Measurements from ENCODE around the gene HOXA13.

HOXA13 gene

GRCh38 chr7:27181795-27182275 lies 18.1 kb downstream of the HOXA13 start:
- no peak for DNase-seq (ENCODE audit: low read depth in 3 of 3)

GRCh38 chr7:27180431-27181420 lies 19.2 kb downstream of the HOXA13 start:
- DNase-seq (ENCODE audit: low read depth in 3 of 3): no peak

- no peak for DNase-seq (ENCODE audit: low read depth in 3 of 3)
Measured at GRCh38 chr7:27179503-27180430, 20.1 kb downstream of the HOXA13 start.

- no peak for DNase-seq (ENCODE audit: low read depth in 3 of 3)
Measured at GRCh38 chr7:27179030-27179429, 20.9 kb downstream of the HOXA13 start.

- no peak for DNase-seq (ENCODE audit: low read depth in 3 of 3)
Measured at GRCh38 chr7:27178366-27178765, 21.5 kb downstream of the HOXA13 start.

GRCh38 chr7:27177795-27178320 lies 22.0 kb downstream of the HOXA13 start:
- DNase-seq (ENCODE audit: low read depth in 3 of 3): no peak

GRCh38 chr7:27176962-27177794 lies 22.7 kb downstream of the HOXA13 start:
- DNase-seq (ENCODE audit: low read depth in 3 of 3): no peak

- DNase-seq (ENCODE audit: low read depth in 3 of 3): no peak
Measured at GRCh38 chr7:27176524-27176845, 23.4 kb downstream of the HOXA13 start.

GRCh38 chr7:27175626-27176523 lies 24.0 kb downstream of the HOXA13 start:
- DNase-seq (ENCODE audit: low read depth in 3 of 3): no peak

- no peak for DNase-seq (ENCODE audit: low read depth in 3 of 3)
Measured at GRCh38 chr7:27174874-27175625, 24.8 kb downstream of the HOXA13 start.

- DNase-seq (ENCODE audit: low read depth in 3 of 3): no peak
Measured at GRCh38 chr7:27173956-27174873, 25.7 kb downstream of the HOXA13 start, which contains the start of gene HOXA10. TSS of gene HOXA10 (minus strand) at chr7:27174320. CDS start at chr7:27174306, 14 bp downstream.

GRCh38 chr7:27173511-27173955 lies 26.4 kb downstream of the HOXA13 start:
- DNase-seq (ENCODE audit: low read depth in 3 of 3): no peak

GRCh38 chr7:27172823-27173510 lies 26.9 kb downstream of the HOXA13 start:
- no peak for DNase-seq (ENCODE audit: low read depth in 3 of 3)

- DNase-seq (ENCODE audit: low read depth in 3 of 3): no peak
Measured at GRCh38 chr7:27172315-27172774, 27.5 kb downstream of the HOXA13 start.

GRCh38 chr7:27171637-27172314 lies 28.1 kb downstream of the HOXA13 start:
- no peak for DNase-seq (ENCODE audit: low read depth in 3 of 3)

GRCh38 chr7:27171325-27171636 lies 28.6 kb downstream of the HOXA13 start:
- DNase-seq (ENCODE audit: low read depth in 3 of 3): no peak
